NB4 (cell line): Measurements from ENCODE around the gene KIRREL3.

Experiments
- POLR2A ChIP-seq: IDR thresholded peaks from 2 replicates; pipeline ENCODE4 v1.6.1; 2011; ENCODE audit warnings: mild to moderate bottlenecking; ENCODE audit not compliant: insufficient read length; ENCODE audit errors: extremely low read depth
- TF ChIP-seq, protein P1 (sequence below): IDR thresholded peaks from one replicate; pipeline ENCODE4 v1.5.1; 2012; ENCODE audit warnings: low read depth, low read length
- TF ChIP-seq, protein P2 (sequence below): IDR thresholded peaks from 2 replicates; pipeline ENCODE4 v1.6.1; 2011; ENCODE audit warnings: low read depth, low read length

DNA sequence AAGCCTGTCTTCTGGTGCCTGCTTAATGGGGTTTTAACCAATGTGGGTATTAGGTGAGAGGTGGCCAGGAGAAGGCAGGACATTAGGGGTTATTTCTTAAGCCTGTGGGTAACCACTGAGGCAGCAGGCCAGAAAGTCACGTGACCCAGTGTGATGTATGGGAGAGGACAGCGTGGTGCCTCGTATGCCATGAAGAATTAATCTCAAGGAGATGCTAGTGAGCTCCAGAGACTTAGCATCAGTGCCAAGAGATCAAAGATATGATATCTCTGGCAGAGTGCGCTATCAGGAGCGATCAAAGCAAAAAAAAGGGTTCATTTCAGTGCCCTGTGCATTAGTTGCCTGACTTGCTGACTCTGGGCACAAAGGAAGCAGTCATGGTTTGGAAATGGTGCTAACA, 275.5 kb downstream of the KIRREL3 start:
- TF ChIP-seq POLR2A: no peak
- TF ChIP-seq, protein P1, sequence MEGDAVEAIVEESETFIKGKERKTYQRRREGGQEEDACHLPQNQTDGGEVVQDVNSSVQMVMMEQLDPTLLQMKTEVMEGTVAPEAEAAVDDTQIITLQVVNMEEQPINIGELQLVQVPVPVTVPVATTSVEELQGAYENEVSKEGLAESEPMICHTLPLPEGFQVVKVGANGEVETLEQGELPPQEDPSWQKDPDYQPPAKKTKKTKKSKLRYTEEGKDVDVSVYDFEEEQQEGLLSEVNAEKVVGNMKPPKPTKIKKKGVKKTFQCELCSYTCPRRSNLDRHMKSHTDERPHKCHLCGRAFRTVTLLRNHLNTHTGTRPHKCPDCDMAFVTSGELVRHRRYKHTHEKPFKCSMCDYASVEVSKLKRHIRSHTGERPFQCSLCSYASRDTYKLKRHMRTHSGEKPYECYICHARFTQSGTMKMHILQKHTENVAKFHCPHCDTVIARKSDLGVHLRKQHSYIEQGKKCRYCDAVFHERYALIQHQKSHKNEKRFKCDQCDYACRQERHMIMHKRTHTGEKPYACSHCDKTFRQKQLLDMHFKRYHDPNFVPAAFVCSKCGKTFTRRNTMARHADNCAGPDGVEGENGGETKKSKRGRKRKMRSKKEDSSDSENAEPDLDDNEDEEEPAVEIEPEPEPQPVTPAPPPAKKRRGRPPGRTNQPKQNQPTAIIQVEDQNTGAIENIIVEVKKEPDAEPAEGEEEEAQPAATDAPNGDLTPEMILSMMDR: no peak
- TF ChIP-seq, protein P2, sequence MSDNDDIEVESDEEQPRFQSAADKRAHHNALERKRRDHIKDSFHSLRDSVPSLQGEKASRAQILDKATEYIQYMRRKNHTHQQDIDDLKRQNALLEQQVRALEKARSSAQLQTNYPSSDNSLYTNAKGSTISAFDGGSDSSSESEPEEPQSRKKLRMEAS: no peak
